Measurements from ENCODE around the gene APCDD1L. TPM values are rescaled to one million over a fixed set of nuclear protein-coding genes. Genes with fewer than 3 reads are reported as not detected.
A peak's percentile ranks its signal among the peaks of the same experiment; 100 is the strongest.

APCDD1L gene
- polyA plus RNA-seq, 4 donors, result 0.10 to 0.46 TPM; not detected in 2

DNA sequence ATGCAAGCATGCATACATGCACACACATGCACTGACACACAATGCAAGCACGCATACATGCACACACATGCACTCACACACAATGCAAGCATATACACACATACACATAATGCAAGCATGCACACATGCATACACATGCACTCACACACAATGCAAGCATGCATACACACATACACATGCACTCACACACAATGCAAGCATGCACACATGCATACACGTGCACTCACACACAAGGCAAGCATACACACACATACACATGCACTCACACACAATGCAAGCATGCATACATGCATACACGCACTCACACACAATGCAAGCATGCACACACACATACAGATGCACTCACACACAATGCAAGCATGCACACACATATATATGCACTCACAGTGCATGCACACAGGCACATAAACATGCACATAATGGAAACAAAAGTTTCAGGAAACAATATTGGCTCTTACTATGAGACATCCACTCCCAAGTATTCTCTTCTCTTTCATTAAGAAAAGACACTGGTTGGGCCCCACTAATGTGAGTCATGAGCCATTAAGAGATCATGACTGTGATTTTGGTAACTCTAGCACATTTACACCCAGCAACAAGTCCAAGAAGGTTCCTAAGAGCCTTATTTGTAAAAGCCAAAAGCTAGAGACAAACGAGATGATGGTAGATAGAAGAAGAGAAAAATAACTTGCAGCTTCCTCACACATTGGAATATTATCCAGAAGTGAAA is 22.2 kb downstream of the APCDD1L start:
- no peak overlapping the region for H3K27ac ChIP-seq (ENCODE audit: low read depth in 1 of 3, low read length in 2 of 3)
- H3K9me3 ChIP-seq (ENCODE audit: control insufficient read depth in 2 of 2, insufficient read depth in 1 of 2, low read depth in 1 of 2, low read length in 1 of 2), result no peaks in the 10 kb centered on the region
- FAIRE-seq (no peak), DNase-seq (no peak)
- no peaks in the 10 kb centered on the region for H3K27me3 ChIP-seq (ENCODE audit: control insufficient read depth in 3 of 3, insufficient read depth in 3 of 3, low read length in 3 of 3)
- H3K4me3 ChIP-seq (ENCODE audit: low read depth in 1 of 3, low read length in 3 of 3), result no peak overlapping the region
- H3K4me1 ChIP-seq (ENCODE audit: control insufficient read depth in 3 of 3, insufficient read depth in 2 of 3, low read depth in 1 of 3, low read length in 2 of 3), result no peaks in the 10 kb centered on the region
- no peaks in the 10 kb centered on the region for H3K36me3 ChIP-seq (ENCODE audit: control insufficient read depth in 3 of 3, insufficient read depth in 2 of 3, low read depth in 1 of 3, low read length in 3 of 3)
- WGBS, 3 donors, result 71 to 79% (median 75%) methylated on average over 4 of the region's 4 CpGs

DNA sequence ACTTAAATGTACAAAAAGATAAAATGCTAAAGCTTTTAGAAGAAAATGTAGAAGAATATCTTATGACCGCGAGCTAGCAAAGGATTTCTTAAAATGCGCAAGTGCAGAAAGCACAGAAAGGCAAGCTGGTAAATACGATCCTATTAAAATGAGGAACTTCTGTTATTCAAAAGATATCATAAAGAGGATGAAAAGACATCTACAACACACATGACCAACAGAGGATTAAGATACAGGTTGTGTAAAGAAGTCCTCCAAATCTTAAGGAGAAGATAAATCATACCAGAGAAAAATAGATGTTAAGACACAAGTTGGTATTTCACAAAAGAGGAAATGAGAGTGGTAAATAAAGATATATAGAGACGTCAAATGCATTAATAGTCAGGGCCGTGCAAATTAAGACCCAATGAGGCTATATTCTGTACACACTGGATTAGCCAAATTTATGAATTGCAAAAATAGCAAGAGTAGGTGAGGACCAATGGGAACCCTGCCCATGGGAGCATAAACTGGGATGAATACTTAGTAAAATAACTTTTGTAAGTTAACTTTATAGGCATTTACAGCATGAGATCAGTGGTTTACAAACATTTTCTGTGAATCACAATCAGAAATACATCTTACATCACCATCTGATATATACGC is 23.0 kb downstream of the APCDD1L start:
- FAIRE-seq, result no peak
- 81 to 90% (median 83%) methylated on average over 7 of the region's 7 CpGs for WGBS, 3 donors

DNA sequence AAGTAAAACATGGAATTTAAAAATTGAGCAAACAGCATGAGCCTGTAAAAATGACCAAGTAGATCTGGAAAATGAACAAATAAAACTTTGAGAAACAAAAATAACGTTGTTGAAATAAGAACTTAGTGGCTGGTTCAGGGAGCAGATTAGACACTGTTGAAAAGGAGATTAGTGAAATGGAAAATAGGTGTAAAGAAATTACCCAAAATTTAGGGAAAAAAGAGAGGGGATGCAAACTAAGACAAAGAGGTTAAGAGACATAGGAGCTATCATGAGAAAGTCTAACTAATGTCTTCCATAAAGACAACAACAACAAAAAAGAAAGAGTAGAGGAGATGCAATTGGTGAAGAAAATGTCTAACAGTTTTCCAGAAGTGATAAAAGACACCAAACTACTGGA is 29.0 kb downstream of the APCDD1L start:
- Histone ChIP-seq H3K4me3 (ENCODE audit: low read depth in 1 of 3, low read length in 3 of 3) (no peak overlapping the region), H3K36me3 (ENCODE audit: control insufficient read depth in 3 of 3, insufficient read depth in 2 of 3, low read depth in 1 of 3, low read length in 3 of 3) (no peaks in the 10 kb centered on the region), H3K9me3 (ENCODE audit: control insufficient read depth in 2 of 2, insufficient read depth in 1 of 2, low read depth in 1 of 2, low read length in 1 of 2) (peaks cover 0 to 5% of the 10 kb centered on the region in 2 donors), H3K27me3 (ENCODE audit: control insufficient read depth in 3 of 3, insufficient read depth in 3 of 3, low read length in 3 of 3) (no peaks in the 10 kb centered on the region), H3K4me1 (ENCODE audit: control insufficient read depth in 3 of 3, insufficient read depth in 2 of 3, low read depth in 1 of 3, low read length in 2 of 3) (no peaks in the 10 kb centered on the region), H3K27ac (ENCODE audit: low read depth in 1 of 3, low read length in 2 of 3) (no peak overlapping the region)
- 22 to 44% (median 24%) methylated on average over 1 of the region's 1 CpG for WGBS, 3 donors
- FAIRE-seq, result no peak
- no peak for DNase-seq

More for the DNA sequence above, 23.0 kb downstream of the APCDD1L start:
- no peak overlapping the region for H3K4me3 ChIP-seq (ENCODE audit: low read depth in 1 of 3, low read length in 3 of 3)
- H3K36me3 ChIP-seq (ENCODE audit: control insufficient read depth in 3 of 3, insufficient read depth in 2 of 3, low read depth in 1 of 3, low read length in 3 of 3), result no peaks in the 10 kb centered on the region
- no peaks in the 10 kb centered on the region for H3K4me1 ChIP-seq (ENCODE audit: control insufficient read depth in 3 of 3, insufficient read depth in 2 of 3, low read depth in 1 of 3, low read length in 2 of 3)
- no peaks in the 10 kb centered on the region for H3K27me3 ChIP-seq (ENCODE audit: control insufficient read depth in 3 of 3, insufficient read depth in 3 of 3, low read length in 3 of 3)
- DNase-seq, result no peak
- no peaks in the 10 kb centered on the region for H3K9me3 ChIP-seq (ENCODE audit: control insufficient read depth in 2 of 2, insufficient read depth in 1 of 2, low read depth in 1 of 2, low read length in 1 of 2)
- no peak overlapping the region for H3K27ac ChIP-seq (ENCODE audit: low read depth in 1 of 3, low read length in 2 of 3)

DNA sequence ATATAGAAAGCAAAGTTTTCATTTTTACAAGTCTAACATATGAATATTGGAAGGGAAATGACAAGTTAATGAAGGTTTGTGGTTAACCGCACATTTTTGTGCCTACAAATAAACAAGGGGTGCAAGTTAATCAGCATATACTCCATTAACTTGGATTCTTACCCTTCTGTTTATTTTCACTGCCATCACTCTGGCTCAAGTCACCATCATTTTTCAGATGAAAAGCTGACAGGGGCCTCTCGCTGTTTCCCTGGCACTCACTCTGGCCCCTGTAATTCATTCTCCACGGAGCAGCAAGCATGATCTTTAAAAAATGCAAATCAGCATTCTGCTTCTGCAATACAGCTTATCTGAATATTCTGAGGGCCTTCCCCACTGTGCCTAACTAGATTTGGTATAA is 29.8 kb downstream of the APCDD1L start:
- Histone ChIP-seq H3K36me3 (ENCODE audit: control insufficient read depth in 3 of 3, insufficient read depth in 2 of 3, low read depth in 1 of 3, low read length in 3 of 3) (no peaks in the 10 kb centered on the region), H3K4me3 (ENCODE audit: low read depth in 1 of 3, low read length in 3 of 3) (no peak overlapping the region), H3K4me1 (ENCODE audit: control insufficient read depth in 3 of 3, insufficient read depth in 2 of 3, low read depth in 1 of 3, low read length in 2 of 3) (no peaks in the 10 kb centered on the region), H3K9me3 (ENCODE audit: control insufficient read depth in 2 of 2, insufficient read depth in 1 of 2, low read depth in 1 of 2, low read length in 1 of 2) (peaks cover 0 to 5% of the 10 kb centered on the region in 2 donors), H3K27ac (ENCODE audit: low read depth in 1 of 3, low read length in 2 of 3) (no peak overlapping the region), H3K27me3 (ENCODE audit: control insufficient read depth in 3 of 3, insufficient read depth in 3 of 3, low read length in 3 of 3) (no peaks in the 10 kb centered on the region)
- FAIRE-seq (no peak), DNase-seq (no peak)
- WGBS, 3 donors, result 66 to 91% (median 84%) methylated on average over 3 of the region's 3 CpGs

DNA sequence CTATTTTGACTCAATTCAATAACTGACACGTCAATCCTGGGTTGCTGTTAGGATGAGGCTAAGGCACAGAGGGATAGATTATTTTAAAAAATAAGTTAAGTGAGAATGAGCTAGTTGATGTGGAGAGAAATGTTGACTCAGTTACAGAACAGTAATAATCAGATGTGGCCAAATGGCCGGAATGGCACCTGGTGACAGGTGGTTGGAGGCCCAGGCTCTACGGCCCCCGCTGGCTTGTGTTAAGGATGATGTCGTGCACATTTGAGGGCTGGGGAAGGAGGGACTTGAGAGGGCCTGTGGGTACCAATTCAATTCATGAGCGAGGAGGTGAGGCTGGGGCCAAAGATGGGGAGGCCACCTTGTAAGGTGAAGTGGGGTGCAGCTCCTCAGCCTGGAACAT is 31.7 kb downstream of the APCDD1L start:
- no peak for DNase-seq
- no peak for FAIRE-seq
- peaks cover 0 to 10% of the 10 kb centered on the region in 2 donors for H3K9me3 ChIP-seq (ENCODE audit: control insufficient read depth in 2 of 2, insufficient read depth in 1 of 2, low read depth in 1 of 2, low read length in 1 of 2)
- H3K27me3 ChIP-seq (ENCODE audit: control insufficient read depth in 3 of 3, insufficient read depth in 3 of 3, low read length in 3 of 3), result no peaks in the 10 kb centered on the region
- 82 to 90% (median 89%) methylated on average over 6 of the region's 6 CpGs for WGBS, 3 donors
- no peak overlapping the region for H3K4me3 ChIP-seq (ENCODE audit: low read depth in 1 of 3, low read length in 3 of 3)
- no peaks in the 10 kb centered on the region for H3K4me1 ChIP-seq (ENCODE audit: control insufficient read depth in 3 of 3, insufficient read depth in 2 of 3, low read depth in 1 of 3, low read length in 2 of 3)
- H3K36me3 ChIP-seq (ENCODE audit: control insufficient read depth in 3 of 3, insufficient read depth in 2 of 3, low read depth in 1 of 3, low read length in 3 of 3), result no peaks in the 10 kb centered on the region
- H3K27ac ChIP-seq (ENCODE audit: low read depth in 1 of 3, low read length in 2 of 3), result no peak overlapping the region

DNA sequence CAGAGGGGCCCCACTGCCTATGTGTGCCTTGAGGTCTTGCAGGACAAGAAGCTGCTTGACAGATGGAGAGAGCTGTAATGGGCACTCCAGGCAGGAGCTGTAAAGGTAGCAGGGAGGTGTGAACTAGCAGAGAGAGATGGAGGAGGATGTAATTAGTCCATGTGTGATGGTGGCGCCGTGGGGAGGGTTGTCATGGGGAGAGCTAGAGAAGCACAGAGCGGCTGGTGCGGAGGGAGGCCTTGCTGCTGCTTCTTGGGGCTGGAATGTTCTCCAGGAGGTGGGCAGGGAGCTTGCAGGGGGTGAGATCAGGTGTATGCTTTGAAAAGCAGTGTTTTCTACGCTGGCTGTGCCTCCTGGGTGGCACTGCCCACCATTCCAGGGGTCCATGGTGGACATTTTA is 32.1 kb downstream of the APCDD1L start:
- H3K27ac ChIP-seq (ENCODE audit: low read depth in 1 of 3, low read length in 2 of 3), result no peak overlapping the region
- DNase-seq (no peak), FAIRE-seq (no peak)
- H3K4me1 ChIP-seq (ENCODE audit: control insufficient read depth in 3 of 3, insufficient read depth in 2 of 3, low read depth in 1 of 3, low read length in 2 of 3), result no peaks in the 10 kb centered on the region
- no peaks in the 10 kb centered on the region for H3K36me3 ChIP-seq (ENCODE audit: control insufficient read depth in 3 of 3, insufficient read depth in 2 of 3, low read depth in 1 of 3, low read length in 3 of 3)
- WGBS, 3 donors, result 77 to 89% (median 84%) methylated on average over 5 of the region's 5 CpGs
- peaks cover 0 to 14% of the 10 kb centered on the region in 2 donors for H3K9me3 ChIP-seq (ENCODE audit: control insufficient read depth in 2 of 2, insufficient read depth in 1 of 2, low read depth in 1 of 2, low read length in 1 of 2)
- no peaks in the 10 kb centered on the region for H3K27me3 ChIP-seq (ENCODE audit: control insufficient read depth in 3 of 3, insufficient read depth in 3 of 3, low read length in 3 of 3)
- H3K4me3 ChIP-seq (ENCODE audit: low read depth in 1 of 3, low read length in 3 of 3), result no peak overlapping the region

- DNase-seq (no peak), FAIRE-seq (no peak)
- H3K27ac ChIP-seq (ENCODE audit: low read depth in 1 of 3, low read length in 2 of 3), result no peak overlapping the region
- 74 to 76% (median 76%) methylated on average over 10 of the region's 10 CpGs for WGBS, 3 donors
- peaks cover 0 to 16% of the 10 kb centered on the region in 2 donors for H3K9me3 ChIP-seq (ENCODE audit: control insufficient read depth in 2 of 2, insufficient read depth in 1 of 2, low read depth in 1 of 2, low read length in 1 of 2)
- H3K36me3 ChIP-seq (ENCODE audit: control insufficient read depth in 3 of 3, insufficient read depth in 2 of 3, low read depth in 1 of 3, low read length in 3 of 3), result no peaks in the 10 kb centered on the region
- H3K4me3 ChIP-seq (ENCODE audit: low read depth in 1 of 3, low read length in 3 of 3), result no peak overlapping the region
- no peaks in the 10 kb centered on the region for H3K4me1 ChIP-seq (ENCODE audit: control insufficient read depth in 3 of 3, insufficient read depth in 2 of 3, low read depth in 1 of 3, low read length in 2 of 3)
- H3K27me3 ChIP-seq (ENCODE audit: control insufficient read depth in 3 of 3, insufficient read depth in 3 of 3, low read length in 3 of 3), result no peaks in the 10 kb centered on the region
Observed at GRCh38 chr20:58482416-58482815, 32.8 kb downstream of the APCDD1L start.

GRCh38 chr20:58481481-58482021 is 33.6 kb downstream of the APCDD1L start:
- no peaks in the 10 kb centered on the region for H3K27me3 ChIP-seq (ENCODE audit: control insufficient read depth in 3 of 3, insufficient read depth in 3 of 3, low read length in 3 of 3)
- no peak overlapping the region for H3K4me3 ChIP-seq (ENCODE audit: low read depth in 1 of 3, low read length in 3 of 3)
- H3K27ac ChIP-seq (ENCODE audit: low read depth in 1 of 3, low read length in 2 of 3), result no peak overlapping the region
- peak; percentile 50 to 71 for DNase-seq
- WGBS, 3 donors, result 8 to 23% (median 17%) methylated on average over 17 to 18 of the region's 18 CpGs
- no peaks in the 10 kb centered on the region for H3K36me3 ChIP-seq (ENCODE audit: control insufficient read depth in 3 of 3, insufficient read depth in 2 of 3, low read depth in 1 of 3, low read length in 3 of 3)
- no peak for FAIRE-seq
- peaks cover 0 to 18% of the 10 kb centered on the region in 2 donors for H3K9me3 ChIP-seq (ENCODE audit: control insufficient read depth in 2 of 2, insufficient read depth in 1 of 2, low read depth in 1 of 2, low read length in 1 of 2)
- no peaks in the 10 kb centered on the region for H3K4me1 ChIP-seq (ENCODE audit: control insufficient read depth in 3 of 3, insufficient read depth in 2 of 3, low read depth in 1 of 3, low read length in 2 of 3)
